GM21390 (cell line): ENCODE results near the gene ABCB11.
"Not testable (repeated sequence)": the region's sequence is repeated elsewhere in the genome, so short reads cannot be mapped to it uniquely, and the experiment has no call there.

Experiments used
- ATAC-seq: cut with Tn5 transposase; IDR thresholded peaks from one replicate; pipeline ENCODE4 v1.9.1; 2021; ENCODE audit not compliant: unreplicated experiment

Gene ABCB11

DNA sequence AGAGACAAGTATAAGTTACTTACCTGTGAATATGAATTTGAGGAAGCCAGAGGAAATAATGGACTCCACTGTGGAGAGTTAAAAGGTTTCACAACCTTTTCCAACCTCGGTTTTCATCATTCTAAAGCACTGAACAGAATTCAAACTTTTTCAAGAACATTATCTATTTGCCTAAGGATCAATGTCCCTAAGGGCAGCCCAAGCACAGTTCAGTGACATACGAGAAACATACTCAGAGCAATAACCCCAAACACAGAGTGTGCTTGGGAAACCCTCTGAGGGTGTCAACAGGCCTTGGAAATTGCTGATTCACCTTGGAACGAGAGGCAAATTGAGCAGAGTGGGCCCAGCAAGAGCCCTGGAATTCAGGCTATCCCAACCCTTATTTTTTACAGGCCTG is at the start of gene ABCB11:
TSS of gene ABCB11 (minus strand) at position 123 of the 400 bp plus-strand sequence. CDS start 13,199 bp downstream, outside the sequence.
- ATAC-seq, result no peak

DNA sequence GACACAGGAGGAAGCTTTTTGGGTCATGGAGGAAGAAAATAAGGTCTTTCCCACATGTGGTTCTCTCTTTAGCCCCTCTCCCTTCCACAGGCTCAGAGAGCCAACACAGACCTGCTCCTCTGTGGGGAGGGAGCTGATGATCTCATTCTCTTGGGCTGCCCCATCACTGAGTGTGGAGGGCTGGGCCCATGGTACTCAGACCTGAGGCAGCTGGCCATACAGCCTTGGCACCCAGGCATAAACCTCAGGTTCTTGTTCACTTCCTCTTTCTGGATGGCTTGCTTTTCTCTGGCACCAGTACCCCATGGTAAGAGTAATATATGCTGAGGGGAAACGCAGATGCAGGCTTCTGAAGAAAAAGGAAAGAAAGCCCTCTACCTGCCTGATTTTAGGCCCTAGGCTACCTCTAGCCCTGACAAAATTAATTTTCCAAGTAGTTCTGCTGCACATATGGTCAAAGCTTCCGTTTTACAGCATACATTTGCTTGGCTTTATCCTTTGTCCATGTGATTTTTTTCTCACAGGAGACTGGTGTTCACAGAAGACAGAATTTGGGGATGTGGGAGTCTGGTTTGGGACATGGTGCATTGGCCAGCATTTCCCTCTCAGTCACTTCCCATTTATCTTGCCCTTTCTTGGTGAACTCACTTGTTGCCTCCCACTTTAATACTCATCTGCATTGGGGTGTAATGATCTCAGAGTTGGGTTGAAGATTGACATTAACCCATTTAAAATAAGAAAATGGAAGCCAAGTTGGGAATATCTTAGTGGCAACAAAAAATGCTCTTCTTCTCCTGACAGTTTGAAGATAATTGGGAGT is 49.3 kb upstream of the ABCB11 start:
- peak; percentile 70 for ATAC-seq

DNA sequence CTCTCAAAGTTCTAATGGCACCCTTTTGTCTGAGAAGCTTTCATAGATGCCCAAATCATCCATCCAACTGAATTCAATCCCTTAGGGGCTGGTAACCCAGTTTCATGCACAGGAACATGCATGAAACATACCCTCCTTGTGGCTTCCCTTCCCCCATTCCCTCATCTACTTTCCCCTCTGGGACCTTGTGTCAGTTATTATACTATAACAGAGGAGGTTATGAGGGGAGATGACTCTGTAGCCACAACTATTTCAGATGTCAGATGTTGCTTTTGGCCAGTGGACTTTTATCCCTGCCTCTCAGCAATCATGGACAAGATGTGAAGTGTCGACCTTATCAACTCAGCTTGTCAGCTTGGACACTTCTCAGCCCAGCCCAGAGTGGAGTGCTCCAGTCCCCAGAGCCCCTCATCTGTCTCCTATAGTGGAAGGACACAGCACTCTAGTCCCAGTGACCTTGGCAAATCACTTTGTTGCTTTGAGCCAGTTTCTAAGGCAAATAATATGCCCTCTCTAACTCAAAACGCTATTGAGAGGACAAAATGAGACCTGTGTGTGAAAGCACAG is 46.6 kb upstream of the ABCB11 start:
- ATAC-seq, result no peak

DNA sequence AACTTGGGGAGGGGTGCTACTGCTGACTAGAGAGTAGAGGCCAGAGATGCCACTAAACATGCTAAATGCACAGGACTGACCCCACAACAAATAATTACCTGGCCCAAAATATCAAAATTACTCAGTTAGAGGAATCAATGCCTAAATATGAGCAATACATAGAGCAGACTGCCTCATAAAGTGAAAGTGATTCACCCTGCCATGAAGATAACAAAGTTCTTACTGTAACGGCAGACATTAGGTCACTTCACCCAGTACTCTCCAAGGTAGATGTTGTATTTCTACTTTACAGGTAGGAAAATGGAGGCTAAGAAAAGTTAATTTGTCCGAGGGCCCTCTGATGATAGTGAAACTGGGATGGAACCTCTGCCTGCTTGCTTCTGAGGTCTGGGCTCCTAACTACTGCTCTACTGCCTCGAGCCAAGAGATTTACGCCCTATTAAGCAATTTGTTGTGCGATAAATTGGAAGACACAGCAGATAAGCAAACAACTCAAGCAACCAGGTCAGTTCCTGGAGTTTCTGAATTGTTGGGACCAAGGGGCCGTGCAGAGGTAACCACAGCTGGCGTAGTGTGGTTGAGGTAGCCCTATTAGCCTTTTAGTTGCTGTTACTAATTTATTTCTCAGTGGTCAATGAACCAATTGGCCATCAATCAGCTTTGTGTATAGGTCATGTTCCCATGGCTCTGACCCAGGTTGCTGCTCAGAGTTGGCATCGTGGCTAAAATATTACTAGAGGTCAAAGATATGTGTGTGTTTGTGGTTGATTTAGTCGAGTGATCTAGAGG is 43.0 kb upstream of the ABCB11 start:
- peak; percentile 49 for ATAC-seq

DNA sequence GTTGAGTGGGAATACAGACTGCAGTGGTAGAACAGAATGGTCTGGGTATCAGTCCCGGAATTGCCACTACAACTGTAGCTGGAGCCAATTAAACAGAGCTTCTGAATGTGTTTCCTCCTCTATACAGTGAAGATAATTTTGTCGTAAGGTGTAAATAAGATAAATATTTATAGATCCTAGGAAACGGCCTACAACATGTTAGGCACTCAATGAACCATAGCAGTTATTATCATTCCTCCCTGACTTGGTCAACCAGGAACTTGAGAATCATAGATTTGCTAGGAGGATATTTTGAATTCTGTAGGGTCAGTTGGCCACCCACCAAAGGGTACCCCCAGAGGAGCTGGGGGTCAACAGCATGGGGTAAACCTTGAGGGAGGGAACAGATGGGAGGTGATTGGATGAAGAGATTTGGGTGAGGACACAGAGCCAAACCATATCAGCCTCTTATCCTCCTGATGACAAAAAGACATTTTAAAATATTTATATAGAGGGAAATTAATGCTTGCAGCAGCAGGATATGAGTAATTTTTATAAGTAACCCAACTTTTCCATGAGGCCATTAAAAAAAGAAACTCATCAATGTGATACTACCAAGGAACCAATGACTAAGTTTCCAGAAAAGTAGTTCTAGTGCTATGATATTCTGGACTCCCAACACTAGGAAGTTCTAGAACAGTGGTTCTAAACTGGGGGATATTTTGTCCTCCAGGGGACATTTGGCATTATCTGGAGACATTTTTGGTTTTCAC is 42.3 kb upstream of the ABCB11 start:
- no peak for ATAC-seq

DNA sequence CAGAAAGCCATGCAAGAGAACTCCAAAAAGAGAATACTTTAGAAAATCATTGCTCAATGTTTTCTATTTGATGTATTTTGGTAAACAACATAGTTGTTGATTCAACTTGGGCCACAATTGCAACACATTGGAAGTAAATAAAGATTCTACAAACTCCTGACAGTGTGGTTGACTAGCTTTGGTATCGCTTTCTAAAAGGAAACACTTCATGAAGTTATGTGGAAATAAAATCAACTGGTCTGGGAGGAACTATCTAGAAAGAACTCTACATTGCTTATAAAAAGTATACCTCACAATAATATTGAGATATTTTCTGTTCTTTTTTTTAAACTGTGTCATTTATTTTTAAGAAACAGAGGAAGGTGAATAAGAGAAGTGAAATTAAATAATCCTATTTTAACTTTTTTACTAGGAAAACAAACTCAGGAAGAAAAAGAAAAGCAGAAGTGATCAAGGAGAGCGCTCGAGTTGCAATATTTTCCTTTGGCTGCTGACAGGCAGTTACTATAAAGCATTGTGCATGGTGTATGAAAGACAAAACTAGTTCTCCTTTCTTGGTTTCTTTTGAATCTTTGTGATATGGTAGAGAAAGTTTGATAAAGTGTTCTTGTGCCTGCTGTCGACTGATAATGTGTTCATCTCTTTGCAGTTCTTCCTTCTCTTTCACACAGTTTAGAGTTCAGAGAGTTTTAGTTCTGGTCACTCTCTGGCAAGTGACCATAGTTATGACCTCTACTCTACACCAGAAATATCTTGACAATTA is 41.2 kb upstream of the ABCB11 start:
- peak; percentile 36 for ATAC-seq

DNA sequence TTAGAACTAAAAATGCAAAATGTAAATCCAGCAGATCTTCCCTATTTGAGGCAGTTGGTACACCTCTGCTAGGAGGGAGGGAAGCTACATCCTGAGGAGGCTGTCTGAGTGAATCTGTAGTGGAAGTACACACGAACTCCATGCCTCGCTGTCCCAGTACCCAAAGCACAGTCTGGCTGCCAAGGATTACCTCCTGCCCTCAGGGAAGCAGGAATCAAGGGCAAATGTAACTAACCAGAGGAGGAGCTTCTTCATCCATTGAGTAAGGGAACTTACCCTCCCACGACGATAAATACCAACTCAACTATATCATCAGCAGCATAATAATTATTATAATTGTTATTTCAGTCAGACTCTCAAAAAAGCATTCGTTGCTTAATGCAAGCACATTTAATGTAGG is 40.3 kb upstream of the ABCB11 start:
- no peak for ATAC-seq

DNA sequence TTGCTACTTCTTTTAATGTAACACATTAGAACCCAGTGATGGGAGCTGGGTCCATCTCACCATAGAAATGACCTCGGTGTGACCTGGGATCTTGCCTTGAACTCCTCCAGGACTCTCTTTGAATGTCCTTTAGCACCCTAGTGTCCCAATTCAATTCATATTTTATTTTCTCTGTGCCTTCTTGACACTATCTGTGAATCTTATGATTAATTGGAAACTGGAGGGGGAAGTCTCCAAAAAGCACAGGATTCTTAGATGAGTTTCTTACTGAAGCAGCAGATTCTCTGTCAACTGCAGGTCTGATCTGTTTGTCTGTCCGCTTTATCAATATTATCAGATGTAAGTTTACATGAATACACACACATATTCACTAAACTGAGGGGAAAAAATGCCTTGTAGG is 38.7 kb upstream of the ABCB11 start:
- ATAC-seq, result no peak

DNA sequence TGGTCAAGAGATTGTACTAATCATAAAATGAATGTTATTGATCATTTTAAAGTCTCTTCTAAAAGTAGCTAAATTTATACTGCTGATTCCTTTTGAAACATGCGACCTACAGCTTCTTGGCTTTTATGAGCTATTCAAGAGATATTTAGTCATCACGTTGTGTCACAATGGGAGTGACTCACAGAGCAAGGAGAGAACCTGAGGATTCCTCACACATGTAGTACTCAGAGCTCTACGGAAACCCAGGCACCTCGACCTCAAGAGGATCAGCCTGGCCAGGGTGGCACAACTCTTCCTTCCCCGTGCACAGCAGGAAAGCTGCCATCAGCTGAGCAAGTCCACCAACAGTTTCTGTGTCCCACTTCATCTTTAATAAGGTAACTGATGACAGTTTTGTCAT is 38.2 kb upstream of the ABCB11 start, which contains the start of gene DHRS9:
TSS of gene DHRS9 (plus strand) at position 223 of the 400 bp plus-strand sequence. CDS start 12,019 bp downstream, outside the sequence.
- no peak for ATAC-seq

DNA sequence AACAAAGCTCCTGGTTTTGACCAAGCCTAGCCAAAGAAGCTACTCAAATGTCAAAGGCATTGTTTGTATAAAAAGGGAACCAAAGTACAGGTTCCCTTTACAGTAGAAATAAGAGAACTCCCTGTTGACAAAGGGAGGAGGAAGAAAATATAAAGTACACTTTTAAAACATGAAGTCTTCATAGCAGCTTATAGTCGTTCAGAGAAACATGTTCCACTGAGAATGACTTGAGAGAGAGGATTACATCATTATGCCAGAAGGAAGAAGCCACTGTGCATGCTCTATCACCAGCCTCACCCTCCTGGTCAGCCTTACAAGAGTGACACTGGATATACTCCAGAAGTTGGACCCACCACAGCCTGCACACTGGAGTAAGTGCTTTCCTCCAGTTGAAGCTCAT is 35.8 kb upstream of the ABCB11 start:
- ATAC-seq, result no peak

DNA sequence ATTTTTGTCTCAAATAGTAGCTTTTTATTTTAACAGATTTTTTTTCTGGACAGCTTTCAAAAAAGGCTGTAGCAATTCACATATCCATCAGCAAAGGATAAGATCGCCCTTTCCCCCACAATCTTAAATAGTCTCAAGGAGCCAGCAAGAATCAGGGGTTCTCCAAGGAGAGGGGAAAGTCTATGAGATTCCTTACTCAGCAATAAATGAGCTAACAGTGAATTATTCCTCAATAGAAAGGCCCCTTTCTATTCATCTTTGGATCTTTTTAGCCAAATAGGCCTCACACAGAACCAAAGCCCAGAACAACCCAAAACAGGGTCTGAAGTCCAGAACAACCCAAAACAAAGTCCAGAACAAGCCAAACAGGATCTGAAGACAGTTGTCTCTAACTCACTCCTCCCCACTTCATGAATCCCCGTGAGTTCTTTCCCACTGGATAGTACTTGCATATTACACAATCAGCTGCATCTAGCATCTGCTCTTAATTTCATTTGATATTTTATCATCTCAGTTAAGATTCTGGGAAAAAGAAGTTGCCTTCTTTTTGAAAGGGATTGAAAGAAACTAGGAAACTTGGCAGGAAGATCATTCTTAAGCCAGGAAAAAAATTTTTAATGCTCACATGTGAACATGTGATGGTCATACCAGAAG is 34.9 kb upstream of the ABCB11 start:
- no peak for ATAC-seq

DNA sequence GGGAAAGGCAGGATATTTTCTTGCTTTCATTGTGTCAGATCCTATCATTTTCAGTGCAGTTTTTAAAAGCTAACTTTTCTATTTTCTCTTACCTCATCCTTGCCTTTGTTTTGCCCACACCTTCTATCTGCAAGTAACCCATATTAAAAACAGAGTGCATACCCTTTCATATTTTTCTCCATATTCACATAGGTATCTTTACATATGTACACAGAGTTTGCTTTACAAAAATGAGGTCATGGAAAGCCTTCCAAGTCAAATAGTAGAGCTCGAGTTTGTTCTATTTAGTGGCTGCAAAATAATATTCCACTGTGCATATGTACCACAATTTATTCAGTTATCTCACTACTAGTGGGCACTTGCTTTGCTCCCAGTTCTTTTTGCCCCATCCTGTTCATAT is 34.3 kb upstream of the ABCB11 start:
- no peak for ATAC-seq

DNA sequence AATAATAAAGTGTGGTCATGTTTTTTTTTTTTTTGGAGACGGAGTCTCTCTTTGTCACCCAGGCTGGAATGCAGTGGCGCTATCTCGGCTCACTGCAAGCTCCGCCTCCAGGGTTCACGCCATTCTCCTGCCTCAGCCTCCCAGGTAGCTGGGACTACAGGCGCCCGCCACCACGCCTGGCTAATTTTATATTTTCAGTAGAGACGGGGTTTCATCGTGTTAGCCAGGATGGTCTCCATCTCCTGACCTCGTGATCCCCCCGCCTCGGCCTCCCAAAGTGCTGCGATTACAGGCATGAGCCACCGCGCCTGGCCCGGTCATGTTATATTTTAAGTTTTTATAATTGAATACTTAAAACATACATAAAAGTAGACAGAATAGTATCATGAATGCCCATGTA is 33.1 kb upstream of the ABCB11 start:
- ATAC-seq, result not testable (repeated sequence)

DNA sequence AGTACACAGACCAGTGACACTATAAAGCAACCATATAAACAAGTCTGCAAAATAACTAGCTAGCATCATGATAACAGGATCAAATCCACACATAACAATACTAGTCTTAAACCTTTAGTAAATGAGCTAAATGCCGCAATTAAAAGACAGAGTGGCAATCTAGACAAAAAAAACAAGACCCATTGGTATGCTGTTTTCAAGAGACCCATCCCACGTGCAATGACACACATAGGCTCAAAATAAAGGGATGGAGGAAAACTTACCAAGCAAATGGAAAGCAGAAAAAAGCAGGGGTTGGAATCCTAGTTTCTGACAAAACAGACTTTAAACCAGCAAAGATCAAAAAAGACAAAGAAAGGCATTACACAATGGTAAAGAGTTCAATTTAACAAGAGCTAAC is 23.5 kb upstream of the ABCB11 start:
- not testable (repeated sequence) for ATAC-seq

DNA sequence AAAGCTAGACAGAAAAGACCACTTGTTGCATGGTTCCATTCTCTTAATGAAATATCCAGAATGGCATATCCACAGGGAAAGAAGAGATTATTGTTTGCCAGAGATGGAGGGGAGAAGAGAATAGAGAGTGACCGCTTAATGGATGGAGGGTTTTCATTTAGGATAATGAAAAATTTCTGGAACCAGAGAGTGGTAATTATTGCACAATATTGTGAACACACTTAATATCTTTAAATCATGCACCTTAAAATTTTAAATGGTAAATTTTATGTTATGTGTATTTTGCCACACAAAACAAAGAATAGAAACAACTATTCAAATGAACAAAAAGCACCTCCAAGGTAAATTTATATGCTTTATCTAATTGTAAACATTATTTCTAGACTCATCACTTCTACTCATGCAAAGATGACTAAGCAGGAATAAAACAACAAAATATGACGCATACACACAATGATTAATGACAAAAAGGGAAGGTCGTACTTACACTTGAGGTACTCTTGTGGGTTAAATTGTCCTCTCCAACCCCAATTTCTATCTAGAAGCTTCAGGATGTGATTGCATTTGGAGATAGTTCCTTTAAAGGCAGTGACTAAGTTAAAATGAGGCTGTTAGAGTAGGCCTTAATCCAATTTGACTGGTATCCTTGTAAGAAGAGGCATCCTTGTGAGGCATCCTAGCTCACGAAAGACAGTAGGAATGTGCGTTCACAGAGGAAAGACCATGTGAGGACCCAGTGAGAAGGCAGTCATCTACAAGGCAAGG is 19.5 kb upstream of the ABCB11 start:
- ATAC-seq, result no peak

DNA sequence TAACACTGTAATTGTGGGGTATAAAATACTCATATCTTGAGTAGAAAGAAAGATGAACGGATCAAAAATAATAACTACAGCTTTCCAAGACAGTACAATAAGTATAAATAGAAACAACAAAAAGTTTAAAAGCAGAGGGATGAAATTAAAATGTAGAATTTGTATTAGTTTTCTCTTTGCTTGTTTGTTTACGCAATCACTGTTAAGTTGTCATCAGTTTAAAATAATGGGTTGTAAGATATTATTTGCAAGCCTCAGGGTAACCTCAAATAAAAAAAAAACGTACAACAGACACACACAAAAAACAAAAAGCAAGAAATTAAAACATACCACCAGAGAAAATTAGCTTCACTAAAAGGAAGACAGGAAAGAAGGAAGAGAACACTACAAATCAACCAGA is 18.0 kb upstream of the ABCB11 start:
- ATAC-seq, result no peak

DNA sequence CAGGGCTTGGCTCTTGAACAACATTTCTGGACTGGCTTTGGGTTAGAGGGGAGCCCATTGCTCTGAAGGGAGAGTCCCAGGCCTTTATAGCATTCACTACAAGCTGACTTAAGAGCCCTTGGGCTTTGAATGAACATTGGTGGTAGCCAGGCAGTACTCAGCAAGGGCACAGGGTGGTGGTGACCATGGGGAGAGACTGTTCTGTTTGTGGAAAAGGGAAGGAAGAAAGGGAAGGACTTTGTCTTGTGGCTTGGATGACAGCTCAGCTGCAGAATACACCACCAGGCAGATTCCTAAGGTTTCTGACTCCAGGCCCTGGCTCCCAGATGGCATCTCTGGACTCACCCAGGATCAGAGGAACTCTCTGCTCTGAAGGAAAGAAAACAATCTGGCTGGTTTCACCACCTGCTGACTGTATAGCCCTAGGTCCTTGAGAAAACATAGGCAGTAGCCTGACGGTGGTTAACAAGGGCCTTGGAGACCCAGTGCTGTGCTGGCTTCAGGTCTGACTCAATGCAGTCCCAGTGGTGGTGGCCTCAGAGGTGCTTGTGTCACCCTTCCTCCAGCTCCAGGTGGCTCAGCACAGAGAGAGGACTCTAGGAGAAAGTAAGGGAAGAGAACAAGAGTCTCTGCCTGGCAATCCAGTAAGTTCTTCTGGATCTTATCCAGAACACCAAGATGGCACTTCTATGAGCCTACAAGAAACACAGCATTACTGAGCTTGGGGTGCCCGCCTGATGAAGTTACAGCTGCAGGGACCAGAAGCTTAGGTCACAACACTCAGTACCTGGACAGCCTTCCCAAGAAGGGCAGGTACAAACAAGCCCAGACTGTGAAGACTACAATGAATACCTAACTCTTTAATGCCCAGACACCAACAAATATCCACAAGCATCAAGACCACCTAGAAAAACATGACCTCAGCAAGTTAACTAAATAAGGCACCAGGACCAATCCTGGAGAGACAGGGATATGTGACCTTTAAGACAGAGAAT is 16.4 kb upstream of the ABCB11 start:
- ATAC-seq, result no peak
